SW480 (cell line): ENCODE data around the gene PCDHGA5.
"Not testable (repeated sequence)": the region's sequence is repeated elsewhere in the genome, so short reads cannot be mapped to it uniquely, and the experiment has no call there.

ENCODE experiments used
- DNase-seq: peaks from one replicate; pipeline ENCODE4 v3.0.0-alpha.2; 2016; ENCODE audit warnings: low spot score

Gene PCDHGA5

GRCh38 chr5:141414548-141415274, 50.7 kb downstream of the PCDHGA5 start:
- not testable (repeated sequence) for DNase-seq

GRCh38 chr5:141415275-141415618, 51.3 kb downstream of the PCDHGA5 start:
- DNase-seq, result not testable (repeated sequence)
